Erythroblast (primary cell): ENCODE results near the gene MXRA7.

Experiments used
- DNase-seq, 2 experiments: peaks; one replicate each; lab custom pipeline; 2025; lab: John Stamatoyannopoulos, UW
- GATA1 ChIP-seq: IDR thresholded peaks from 2 replicates; pipeline ENCODE4 v1.6.1; 2011; ENCODE audit warnings: low read depth, mild to moderate bottlenecking, control low read depth, low read length, moderate library complexity
- POLR2A ChIP-seq: IDR thresholded peaks from 2 replicates; pipeline ENCODE4 v1.6.1; 2011; ENCODE audit warnings: mild to moderate bottlenecking, low read length

The MXRA7 gene

GRCh38 chr17:76685366-76685765 is 25.4 kb downstream of the MXRA7 start:
- DNase-seq, result no peak
- no peak for TF ChIP-seq GATA1
- no peak for TF ChIP-seq POLR2A

DNA sequence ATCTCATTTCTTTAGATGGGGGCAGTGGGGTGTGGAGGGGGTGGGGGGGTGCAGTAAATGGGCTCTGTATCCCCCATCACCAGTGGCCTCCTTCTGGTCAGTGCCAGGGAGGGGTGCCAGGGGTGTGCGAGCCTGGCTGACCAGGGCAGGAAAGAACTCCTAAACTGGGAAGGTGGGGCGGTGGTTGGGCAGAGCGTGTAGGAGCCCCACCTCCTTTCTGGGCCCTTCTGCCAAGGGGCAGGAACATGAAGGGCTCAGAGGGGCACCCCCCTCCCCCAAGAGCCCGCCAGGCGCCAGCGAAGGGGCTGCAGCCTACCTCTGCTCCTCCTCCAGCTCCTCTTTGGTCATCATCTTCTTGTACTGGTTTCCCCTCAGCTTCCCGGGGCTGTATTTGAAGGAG is 26.0 kb downstream of the MXRA7 start:
- no peak for DNase-seq
- no peak for TF ChIP-seq POLR2A
- TF ChIP-seq GATA1, result no peak

GRCh38 chr17:76683921-76684745 is 26.6 kb downstream of the MXRA7 start:
- no peak for TF ChIP-seq GATA1
- no peak for TF ChIP-seq POLR2A

GRCh38 chr17:76683011-76683755 is 27.6 kb downstream of the MXRA7 start:
- peak; percentile 26 to 30 for DNase-seq

More at GRCh38 chr17:76683921-76684745, 26.6 kb downstream of the MXRA7 start:
- no peak for DNase-seq

GRCh38 chr17:76682296-76682695 is 28.5 kb downstream of the MXRA7 start:
- DNase-seq, result peak; percentile 71 to 83
- TF ChIP-seq POLR2A, result no peak
- TF ChIP-seq GATA1, result no peak

More at GRCh38 chr17:76683011-76683755, 27.6 kb downstream of the MXRA7 start:
- no peak for TF ChIP-seq GATA1

DNA sequence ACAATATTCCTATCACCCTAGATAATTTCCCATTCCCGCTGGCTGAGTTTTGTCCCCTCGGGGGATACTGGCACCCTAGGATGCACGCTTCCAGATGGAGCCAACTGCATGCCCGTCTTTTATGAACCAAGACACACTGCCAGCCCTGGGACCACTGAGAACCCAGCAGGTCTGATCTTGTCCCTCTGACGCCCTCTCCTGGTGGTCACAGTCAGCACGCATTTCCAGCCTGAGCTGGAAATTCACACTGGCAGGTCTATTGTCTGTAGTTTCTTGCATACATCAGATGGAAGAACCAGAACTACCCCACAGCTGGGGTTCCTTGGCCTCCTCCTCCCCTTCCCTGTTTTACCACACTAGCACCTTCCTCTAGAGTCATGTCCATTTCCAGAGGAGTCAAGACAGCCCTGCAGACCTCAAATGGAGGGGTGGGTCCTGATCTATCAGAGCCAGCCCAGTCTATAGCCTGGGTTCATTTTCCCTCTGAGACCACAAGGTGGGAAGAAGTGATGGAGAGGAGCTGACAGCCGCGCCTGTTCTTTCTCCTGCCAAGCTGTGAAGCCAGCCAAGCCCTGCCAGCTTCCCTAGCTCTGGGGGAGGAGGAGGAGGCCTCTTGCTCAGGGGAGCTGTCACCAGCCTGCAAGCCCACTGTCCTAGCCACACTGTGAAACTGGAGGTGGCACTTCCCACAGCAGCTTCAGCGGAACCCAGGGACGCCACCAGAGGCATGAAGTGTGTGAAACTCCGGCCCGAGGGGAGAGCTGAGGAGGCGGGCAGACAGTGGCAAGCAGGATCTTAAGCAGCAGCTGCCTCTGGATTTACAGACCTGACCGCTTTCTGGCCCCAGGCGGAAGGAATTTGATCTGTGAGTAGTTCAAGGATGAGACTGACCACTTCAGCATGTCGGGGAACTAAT is 29.3 kb downstream of the MXRA7 start:
- no peak for TF ChIP-seq POLR2A
- TF ChIP-seq GATA1, result no peak
- DNase-seq, result peak; percentile 73 to 81

DNA sequence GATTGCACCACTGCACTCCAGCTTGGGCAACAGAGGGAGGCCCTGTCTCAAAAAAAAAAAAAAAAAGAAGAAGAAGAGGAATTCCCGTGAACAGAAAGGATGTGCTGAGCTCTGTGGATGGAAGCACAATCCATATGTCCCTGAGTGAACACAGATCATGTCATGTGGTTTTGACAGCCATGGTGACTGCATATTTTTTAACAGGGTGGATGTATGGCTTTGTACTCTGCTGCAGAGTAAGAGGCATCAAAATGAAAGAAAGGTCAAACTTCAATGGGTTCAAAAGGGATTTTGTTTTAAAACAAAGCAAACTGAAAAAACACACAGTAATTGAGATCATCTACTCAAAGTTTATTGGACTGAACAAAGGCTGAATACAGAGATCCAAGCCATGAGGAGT is 31.5 kb downstream of the MXRA7 start:
- TF ChIP-seq POLR2A (no peak), GATA1 (no peak)
- no peak for DNase-seq

- no peak for TF ChIP-seq GATA1
- TF ChIP-seq POLR2A, result no peak
- no peak for DNase-seq
Measured at GRCh38 chr17:76678330-76678729, 32.4 kb downstream of the MXRA7 start.

GRCh38 chr17:76677406-76677805 is 33.4 kb downstream of the MXRA7 start:
- no peak for DNase-seq
- TF ChIP-seq POLR2A (no peak), GATA1 (no peak)

GRCh38 chr17:76676629-76677028 is 34.1 kb downstream of the MXRA7 start:
- TF ChIP-seq GATA1, result no peak
- TF ChIP-seq POLR2A, result no peak
- no peak for DNase-seq

- TF ChIP-seq POLR2A (no peak), GATA1 (no peak)
- no peak for DNase-seq
Measured at GRCh38 chr17:76675648-76676047, 35.1 kb downstream of the MXRA7 start.

- DNase-seq, result no peak
- TF ChIP-seq POLR2A, result no peak
- TF ChIP-seq GATA1, result no peak
Measured at GRCh38 chr17:76674600-76674999, 36.2 kb downstream of the MXRA7 start.

DNA sequence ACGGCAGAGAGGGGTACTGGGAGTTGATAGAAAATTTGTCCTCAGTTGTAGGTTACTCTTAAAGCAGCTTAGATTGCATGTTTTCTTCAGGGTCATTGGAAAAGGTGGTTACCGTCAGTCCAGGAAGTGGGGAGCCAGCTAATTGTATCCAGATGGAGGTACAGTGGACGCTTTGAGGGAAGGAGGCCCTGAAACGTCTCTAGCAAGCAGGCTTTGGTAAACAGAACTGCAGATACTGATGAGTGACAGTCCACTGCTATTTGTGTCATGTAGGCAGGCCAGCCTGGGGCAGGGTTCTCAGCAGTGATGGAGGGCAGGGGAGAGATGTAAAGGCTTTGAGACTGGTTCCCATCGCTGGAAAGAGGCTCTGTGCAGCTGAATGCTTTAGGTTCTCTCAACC is 37.0 kb downstream of the MXRA7 start:
- DNase-seq, result no peak
- TF ChIP-seq POLR2A, result no peak
- no peak for TF ChIP-seq GATA1
